Sigmoid colon (tissue), 4 donors: ENCODE measurements around the gene RXYLT1.
"Not testable (repeated sequence)": the region's sequence is repeated elsewhere in the genome, so short reads cannot be mapped to it uniquely, and the experiment has no call there.

Experiments used
- CTCF ChIP-seq, 4 experiments: fragments of 450-650 bp in 3 of 4; fragments of 200-600 bp in 1 of 4; IDR thresholded peaks; one replicate each; pipeline ENCODE4 v1.5.1; 2016 to 2019; ENCODE audit warnings: antibody characterized with exemption in 4 of 4, mild to moderate bottlenecking in 3 of 4, moderate library complexity in 2 of 4
- EP300 ChIP-seq, 4 donors: sonication (generic); formaldehyde crosslinking; IDR thresholded peaks; one replicate each; pipeline ENCODE4 v1.6.1; 2017; ENCODE audit warnings: antibody characterized with exemption in 4 of 4
- POLR2A ChIP-seq, 2 donors: fragments of 450-650 bp; IDR thresholded peaks; one replicate each; pipeline ENCODE4 v1.6.1; 2016; ENCODE audit warnings: antibody characterized with exemption in 2 of 2, mild to moderate bottlenecking in 2 of 2, moderate library complexity in 2 of 2
- POLR2AphosphoS5 ChIP-seq, 4 donors: sonication (generic); formaldehyde crosslinking; IDR thresholded peaks; one replicate each; pipeline ENCODE4 v1.6.1; 2017; ENCODE audit warnings: antibody characterized with exemption in 4 of 4

GRCh38 chr12:63733585-63733984 lies 46.1 kb upstream of the RXYLT1 start:
- TF ChIP-seq CTCF, EP300, POLR2A, POLR2AphosphoS5 (IDR thresholded peaks at IDR 0.05): not testable (repeated sequence)
